ENCODE measurements around the gene SUN1. TPM values are rescaled to one million over a fixed set of nuclear protein-coding genes. Genes with fewer than 3 reads are reported as not detected.
"Not testable (repeated sequence)": the region's sequence is repeated elsewhere in the genome, so short reads cannot be mapped to it uniquely, and the experiment has no call there.

Gene SUN1
- total and polyA plus RNA-seq, 4 donors: 24.8 to 162 (median 40.1) TPM

DNA sequence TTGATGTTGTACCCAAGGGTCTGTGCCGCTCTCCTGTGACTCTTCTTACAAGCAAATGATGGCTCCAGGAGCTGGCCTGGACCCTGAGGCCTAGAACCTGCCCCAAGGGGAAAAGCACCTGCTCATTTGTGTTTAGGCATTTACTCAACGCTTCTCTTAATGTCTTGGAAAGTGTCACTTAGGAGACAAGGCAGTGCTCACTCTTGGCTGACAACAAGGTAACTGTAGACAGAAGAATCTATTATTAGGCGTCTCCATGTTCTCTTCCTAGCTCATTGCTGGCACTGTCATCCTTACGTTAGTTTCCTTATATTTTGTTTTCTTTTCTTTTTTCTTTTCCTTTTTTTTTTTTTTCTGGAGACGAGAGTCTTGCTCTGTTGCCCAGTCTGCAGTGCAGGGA, 38.1 kb upstream of the SUN1 start (continued):
- TF ChIP-seq, protein P1, sequence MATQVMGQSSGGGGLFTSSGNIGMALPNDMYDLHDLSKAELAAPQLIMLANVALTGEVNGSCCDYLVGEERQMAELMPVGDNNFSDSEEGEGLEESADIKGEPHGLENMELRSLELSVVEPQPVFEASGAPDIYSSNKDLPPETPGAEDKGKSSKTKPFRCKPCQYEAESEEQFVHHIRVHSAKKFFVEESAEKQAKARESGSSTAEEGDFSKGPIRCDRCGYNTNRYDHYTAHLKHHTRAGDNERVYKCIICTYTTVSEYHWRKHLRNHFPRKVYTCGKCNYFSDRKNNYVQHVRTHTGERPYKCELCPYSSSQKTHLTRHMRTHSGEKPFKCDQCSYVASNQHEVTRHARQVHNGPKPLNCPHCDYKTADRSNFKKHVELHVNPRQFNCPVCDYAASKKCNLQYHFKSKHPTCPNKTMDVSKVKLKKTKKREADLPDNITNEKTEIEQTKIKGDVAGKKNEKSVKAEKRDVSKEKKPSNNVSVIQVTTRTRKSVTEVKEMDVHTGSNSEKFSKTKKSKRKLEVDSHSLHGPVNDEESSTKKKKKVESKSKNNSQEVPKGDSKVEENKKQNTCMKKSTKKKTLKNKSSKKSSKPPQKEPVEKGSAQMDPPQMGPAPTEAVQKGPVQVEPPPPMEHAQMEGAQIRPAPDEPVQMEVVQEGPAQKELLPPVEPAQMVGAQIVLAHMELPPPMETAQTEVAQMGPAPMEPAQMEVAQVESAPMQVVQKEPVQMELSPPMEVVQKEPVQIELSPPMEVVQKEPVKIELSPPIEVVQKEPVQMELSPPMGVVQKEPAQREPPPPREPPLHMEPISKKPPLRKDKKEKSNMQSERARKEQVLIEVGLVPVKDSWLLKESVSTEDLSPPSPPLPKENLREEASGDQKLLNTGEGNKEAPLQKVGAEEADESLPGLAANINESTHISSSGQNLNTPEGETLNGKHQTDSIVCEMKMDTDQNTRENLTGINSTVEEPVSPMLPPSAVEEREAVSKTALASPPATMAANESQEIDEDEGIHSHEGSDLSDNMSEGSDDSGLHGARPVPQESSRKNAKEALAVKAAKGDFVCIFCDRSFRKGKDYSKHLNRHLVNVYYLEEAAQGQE (IDR thresholded peaks at IDR 0.05): no peak
- TF ChIP-seq, protein P2, sequence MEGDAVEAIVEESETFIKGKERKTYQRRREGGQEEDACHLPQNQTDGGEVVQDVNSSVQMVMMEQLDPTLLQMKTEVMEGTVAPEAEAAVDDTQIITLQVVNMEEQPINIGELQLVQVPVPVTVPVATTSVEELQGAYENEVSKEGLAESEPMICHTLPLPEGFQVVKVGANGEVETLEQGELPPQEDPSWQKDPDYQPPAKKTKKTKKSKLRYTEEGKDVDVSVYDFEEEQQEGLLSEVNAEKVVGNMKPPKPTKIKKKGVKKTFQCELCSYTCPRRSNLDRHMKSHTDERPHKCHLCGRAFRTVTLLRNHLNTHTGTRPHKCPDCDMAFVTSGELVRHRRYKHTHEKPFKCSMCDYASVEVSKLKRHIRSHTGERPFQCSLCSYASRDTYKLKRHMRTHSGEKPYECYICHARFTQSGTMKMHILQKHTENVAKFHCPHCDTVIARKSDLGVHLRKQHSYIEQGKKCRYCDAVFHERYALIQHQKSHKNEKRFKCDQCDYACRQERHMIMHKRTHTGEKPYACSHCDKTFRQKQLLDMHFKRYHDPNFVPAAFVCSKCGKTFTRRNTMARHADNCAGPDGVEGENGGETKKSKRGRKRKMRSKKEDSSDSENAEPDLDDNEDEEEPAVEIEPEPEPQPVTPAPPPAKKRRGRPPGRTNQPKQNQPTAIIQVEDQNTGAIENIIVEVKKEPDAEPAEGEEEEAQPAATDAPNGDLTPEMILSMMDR (IDR thresholded peaks at IDR 0.05; ENCODE audit: low read depth, low read length, missing input control): no peak

DNA sequence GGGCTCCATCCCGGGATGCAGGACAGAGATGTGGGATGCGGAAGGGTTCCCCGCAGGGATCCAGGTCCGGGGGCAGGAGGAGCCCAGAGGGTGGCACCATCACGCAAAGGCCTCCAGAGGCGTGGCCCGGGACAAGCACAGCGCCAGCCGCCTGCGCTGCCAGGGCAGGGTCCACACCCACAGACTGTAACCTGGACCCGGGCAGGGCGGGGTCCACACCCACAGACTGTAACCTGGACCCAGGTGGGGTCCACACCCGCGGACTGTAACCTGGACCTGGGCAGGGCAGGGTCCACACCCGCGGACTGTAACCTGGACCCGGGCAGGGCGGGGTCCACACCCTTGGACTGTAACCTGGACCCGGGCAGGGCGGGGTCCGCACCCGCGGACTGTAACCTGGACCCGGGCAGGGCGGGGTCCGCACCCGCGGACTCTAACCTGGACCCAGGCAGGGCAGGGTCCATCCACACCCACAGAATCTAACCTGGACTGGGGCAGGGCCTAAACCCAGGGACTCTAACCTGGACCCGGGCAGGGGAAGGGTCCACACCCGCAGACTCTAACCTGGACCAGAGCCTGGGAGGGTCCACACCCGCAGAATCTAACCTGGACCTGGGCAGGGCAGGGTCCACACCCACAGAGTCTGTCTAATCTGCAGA, 37.5 kb upstream of the SUN1 start:
- Histone ChIP-seq H3K9me3 (ENCODE audit: control insufficient read depth in 4 of 4, low read length in 3 of 4) (no peaks in the 10 kb centered on the region), H3K9ac (ENCODE audit: low read depth in 1 of 2, low read length in 2 of 2) (no peak overlapping the region), H3K27me3 (ENCODE audit: control insufficient read depth in 4 of 4, insufficient read depth in 4 of 4, low read length in 3 of 4) (no peaks in the 10 kb centered on the region), H3K4me1 (ENCODE audit: control insufficient read depth in 4 of 4, insufficient read depth in 4 of 4, low read length in 3 of 4) (no peaks in the 10 kb centered on the region), H3K27ac (ENCODE audit: low read depth in 1 of 2, low read length in 2 of 2) (no peak overlapping the region), H3K4me3 (ENCODE audit: low read depth in 1 of 3, low read length in 3 of 3) (no peak overlapping the region), H3K36me3 (ENCODE audit: control insufficient read depth in 4 of 4, insufficient read depth in 3 of 4, low read depth in 1 of 4, low read length in 3 of 4) (no peaks in the 10 kb centered on the region)
- TF ChIP-seq RXRA (IDR thresholded peaks at IDR 0.05): no peak
- peak; percentile 23 to 29 for TF ChIP-seq HNF4A (conservative IDR thresholded peaks at IDR 0.05)
- TF ChIP-seq MAX (IDR thresholded peaks at IDR 0.05): no peak
- TF ChIP-seq, protein P3, sequence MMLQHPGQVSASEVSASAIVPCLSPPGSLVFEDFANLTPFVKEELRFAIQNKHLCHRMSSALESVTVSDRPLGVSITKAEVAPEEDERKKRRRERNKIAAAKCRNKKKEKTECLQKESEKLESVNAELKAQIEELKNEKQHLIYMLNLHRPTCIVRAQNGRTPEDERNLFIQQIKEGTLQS (IDR thresholded peaks at IDR 0.05): no peak
- no peak for TF ChIP-seq RAD21 (IDR thresholded peaks at IDR 0.05)
- DNase-seq (ENCODE audit: low spot score): no peak
- 91% methylated on average over 31 of the region's 31 CpGs for WGBS

- not testable (repeated sequence) for H3K9me3 ChIP-seq (ENCODE audit: control insufficient read depth in 4 of 4, low read length in 3 of 4); H3K4me3 ChIP-seq (ENCODE audit: low read depth in 1 of 3, low read length in 3 of 3); H3K9ac ChIP-seq (ENCODE audit: low read depth in 1 of 2, low read length in 2 of 2); DNase-seq (ENCODE audit: low spot score); H3K27me3 ChIP-seq (ENCODE audit: control insufficient read depth in 4 of 4, insufficient read depth in 4 of 4, low read length in 3 of 4); H3K4me1 ChIP-seq (ENCODE audit: control insufficient read depth in 4 of 4, insufficient read depth in 4 of 4, low read length in 3 of 4); H3K36me3 ChIP-seq (ENCODE audit: control insufficient read depth in 4 of 4, insufficient read depth in 3 of 4, low read depth in 1 of 4, low read length in 3 of 4); H3K27ac ChIP-seq (ENCODE audit: low read depth in 1 of 2, low read length in 2 of 2)
- WGBS: 85% methylated on average over 8 of the region's 10 CpGs
Measured at GRCh38 chr7:796434-797169, 35.7 kb upstream of the SUN1 start.
